GM19035 (cell line): Measurements from ENCODE around the gene BBS9.
"Not testable (repeated sequence)": the region's sequence is repeated elsewhere in the genome, so short reads cannot be mapped to it uniquely, and the experiment has no call there.

Experiments
- ATAC-seq: cut with Tn5 transposase; IDR thresholded peaks from one replicate; pipeline ENCODE4 v1.9.1; 2021; ENCODE audit not compliant: unreplicated experiment

The BBS9 gene

DNA sequence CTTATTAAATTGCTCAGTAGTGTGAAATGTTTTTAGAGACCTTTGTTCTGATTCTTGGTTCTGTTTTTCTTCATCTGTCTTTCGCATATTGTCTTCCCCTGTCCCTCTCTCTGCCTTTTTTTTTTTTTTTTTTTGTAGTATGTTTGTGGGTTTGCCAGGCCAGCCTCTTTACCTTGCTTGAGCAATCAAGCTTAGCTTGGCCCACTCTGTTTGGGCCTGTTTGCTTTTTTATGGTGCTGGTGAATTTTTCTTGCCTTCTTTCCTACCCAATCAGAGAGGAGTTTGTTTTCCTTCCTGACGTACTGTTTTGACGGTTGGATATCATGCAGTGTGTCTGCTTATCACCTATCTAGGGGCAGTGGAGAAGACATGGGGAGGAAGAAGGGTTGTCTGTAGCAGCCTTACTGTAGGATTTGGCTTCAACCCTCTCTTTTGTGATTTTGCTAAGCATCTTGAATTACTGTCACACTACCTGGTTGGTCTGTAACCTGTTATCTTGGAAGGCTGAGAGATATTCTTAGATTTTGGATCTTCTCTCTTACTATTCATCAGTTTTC, 64.0 kb downstream of the BBS9 start:
- ATAC-seq: no peak

DNA sequence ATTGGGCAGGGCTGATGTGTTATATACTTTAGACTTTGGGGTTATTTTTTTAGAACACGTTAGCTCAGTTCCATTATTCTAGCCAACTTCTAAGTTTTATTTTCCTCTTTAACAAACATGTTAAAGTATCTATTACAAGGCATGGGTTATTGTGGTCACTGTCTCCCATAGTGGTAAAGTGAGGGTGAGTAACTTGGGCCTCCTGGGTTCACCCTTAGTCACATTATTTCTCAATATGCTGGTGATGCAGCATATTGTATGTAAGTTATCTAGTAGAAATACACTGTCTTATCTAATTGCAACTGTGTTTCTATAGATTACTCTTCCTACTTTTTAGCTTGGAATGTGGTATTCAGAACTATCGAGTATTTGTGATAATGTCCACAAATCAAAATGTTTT, 65.9 kb downstream of the BBS9 start:
- ATAC-seq: no peak

DNA sequence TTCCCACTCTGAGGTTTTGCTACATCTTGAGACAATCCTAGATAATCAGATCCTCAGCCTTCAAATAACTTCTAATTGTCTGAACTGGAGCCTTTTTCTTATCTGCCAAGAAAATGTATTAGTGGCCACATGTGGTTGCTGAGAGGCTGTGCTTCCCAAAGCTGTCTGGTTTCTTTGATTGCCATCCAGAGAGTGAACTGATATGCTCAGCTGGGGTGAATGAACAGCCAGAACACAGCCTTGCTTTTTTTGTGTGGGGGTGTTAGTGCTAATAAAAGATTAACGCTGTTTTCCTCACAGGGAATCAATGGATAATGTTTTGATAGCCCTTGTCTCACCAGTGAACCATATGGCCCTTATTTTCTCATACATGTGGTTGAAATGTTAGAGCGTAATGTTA, 66.9 kb downstream of the BBS9 start:
- ATAC-seq: no peak

DNA sequence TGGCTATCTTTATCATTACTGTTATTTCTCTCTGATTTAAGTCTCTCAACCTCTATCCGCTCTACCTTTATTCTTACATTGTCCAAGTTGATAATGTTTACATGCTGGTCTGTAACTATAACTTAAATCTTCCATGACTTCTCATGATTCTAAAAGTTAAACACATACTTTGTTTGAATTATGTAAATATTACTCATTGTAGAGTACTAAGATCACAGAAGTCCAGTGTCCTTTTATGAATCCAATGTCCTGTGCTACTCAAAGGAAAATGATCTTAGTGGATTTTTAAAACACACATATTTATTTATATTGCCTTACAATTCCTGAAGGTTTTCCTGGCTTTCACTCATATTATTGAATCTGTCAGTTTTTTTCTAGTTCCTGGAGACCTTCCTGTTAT, 70.9 kb downstream of the BBS9 start:
- ATAC-seq: no peak

DNA sequence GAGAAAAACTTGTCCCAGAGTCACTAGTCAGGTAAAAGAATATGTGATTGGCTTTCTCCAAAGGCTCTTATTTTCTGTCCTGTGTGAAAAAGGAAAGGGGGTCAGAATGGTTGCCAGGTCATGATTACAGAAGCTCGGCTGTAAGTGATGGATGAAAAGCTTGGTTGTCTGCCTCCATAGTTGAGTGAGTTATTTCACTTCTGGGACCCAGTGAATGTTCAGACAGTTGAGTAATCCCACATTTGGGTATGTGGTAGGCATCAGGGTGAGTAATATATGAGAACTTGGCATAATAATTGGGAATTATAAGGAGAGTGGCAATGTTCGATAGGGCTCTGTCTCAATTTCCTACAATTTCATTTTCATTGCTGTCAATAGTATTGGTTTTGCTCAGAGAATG, 72.5 kb downstream of the BBS9 start:
- no peak for ATAC-seq

DNA sequence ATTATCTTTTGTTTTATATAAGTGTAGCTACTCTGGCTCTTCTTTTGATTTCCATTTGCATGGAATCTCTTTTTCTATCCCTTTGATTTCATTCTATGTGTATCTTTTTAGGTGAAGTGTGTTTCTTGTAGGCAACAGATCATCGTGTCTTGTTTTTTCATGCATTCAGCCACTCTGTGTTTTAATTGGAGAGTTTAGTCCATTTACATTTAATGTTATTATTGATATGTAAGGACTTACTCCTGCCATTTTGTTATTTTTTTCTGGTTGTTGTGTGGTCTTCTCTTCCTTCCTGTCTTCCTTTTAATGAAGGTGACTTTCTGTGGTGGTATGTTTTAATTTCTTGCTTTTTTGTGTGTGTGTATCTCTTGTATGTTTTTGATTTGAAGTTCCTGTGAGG, 81.6 kb downstream of the BBS9 start:
- no peak for ATAC-seq

DNA sequence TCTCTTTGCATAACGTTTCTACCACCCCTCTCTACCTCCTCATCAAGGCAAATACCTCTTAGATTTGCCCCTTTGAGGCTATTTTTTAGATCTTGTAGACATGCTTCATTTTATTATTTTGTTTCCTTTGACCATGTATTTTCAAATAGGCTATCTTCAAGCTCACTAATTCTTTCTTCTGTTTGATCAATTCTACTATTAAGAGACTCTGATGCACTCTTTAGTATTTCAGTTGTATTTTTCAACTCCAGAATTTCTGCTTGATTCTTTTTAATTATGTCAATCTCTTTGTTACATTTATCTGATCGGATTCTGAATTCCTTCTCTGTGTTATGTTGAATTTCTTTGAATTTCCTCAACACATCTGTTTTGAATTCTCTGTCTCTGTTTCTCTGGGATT, 82.8 kb downstream of the BBS9 start:
- no peak for ATAC-seq

DNA sequence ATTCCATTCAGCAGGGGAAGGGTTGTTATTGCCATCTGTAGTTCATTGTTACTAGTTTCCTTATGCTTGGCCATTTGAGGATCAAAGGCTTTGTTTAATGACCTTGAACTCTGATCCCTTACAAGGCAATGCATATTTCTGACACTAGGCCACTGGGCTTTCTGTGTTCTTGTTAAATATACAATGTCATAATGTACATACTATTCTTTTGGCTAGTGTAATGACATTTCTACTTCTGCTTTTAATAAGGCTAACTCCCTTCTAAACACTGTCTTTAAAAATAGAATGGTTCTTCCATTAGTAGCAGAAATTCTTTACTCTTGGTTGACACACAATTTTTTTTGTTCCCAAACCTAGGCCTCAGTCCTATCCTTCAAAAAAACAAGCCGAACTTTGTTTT, 86.6 kb downstream of the BBS9 start:
- ATAC-seq: no peak

DNA sequence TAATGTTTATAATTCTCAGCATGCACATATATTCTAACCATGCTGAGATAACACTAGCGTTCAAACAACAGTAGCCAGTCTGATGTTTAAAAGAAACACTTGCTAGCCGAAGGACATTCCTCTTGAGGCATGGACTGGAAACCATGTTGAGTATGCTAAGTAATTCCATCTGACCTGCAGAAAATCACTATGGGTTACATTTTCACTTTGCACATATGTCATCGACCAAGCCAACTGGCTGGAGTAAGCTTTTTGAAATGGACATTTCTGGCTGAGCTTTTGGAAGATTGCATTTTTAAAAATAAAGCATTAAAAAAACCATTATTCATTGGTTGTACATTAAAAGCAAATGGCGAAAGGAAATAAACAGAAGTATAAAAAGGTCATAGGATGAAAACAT, 88.2 kb downstream of the BBS9 start:
- ATAC-seq: no peak

DNA sequence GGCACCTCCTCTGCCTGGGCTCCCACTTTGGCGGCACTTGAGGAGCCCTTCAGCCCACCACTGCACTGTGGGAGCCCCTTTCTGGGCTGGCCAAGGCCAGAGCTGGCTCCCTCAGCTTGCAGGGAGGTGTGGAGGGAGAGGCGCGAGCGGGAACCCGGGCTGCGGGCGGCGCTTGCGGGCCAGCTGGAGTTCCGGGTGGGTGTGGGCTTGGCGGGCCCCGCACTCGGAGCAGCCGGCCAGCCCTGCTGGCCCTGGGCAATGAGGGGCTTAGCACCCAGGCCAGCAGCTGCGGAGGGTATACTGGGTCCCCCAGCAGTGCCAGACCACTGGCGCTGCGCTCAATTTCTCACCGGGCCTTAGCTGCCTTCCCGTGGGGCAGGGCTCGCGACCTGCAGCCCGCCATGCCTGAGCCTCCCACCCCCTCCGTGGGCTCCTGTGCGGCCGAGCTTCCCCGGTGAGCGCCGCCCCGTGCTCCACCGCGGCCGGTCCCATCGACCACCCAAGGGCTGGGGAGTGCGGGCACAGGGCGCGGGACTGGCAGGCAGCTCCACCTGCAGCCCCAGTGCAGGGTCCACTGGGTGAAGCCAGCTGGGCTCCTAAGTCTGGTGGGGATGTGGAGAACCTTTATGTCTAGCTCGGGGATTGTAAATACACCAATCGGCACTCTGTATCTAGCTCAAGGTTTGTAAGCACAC, 89.6 kb downstream of the BBS9 start:
- ATAC-seq: not testable (repeated sequence)

DNA sequence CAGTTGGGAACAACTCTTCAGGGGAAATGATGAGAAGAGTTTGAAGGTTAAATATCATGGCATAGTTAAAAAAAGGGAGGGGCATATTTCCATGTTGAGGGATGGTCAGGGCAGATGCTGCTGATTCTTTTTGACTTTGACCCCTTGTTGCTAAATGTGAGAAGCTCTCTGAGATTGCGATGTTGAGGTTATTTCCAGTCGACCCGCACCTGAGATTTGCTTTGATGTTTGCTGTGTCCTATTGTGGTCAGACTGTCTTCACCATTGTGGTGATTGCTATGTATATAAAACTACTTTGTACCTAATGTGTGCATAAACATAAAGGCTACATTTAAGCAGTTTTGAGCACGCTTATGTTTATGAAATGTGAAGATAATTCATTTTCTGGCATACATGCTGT, 90.9 kb downstream of the BBS9 start:
- ATAC-seq: no peak

DNA sequence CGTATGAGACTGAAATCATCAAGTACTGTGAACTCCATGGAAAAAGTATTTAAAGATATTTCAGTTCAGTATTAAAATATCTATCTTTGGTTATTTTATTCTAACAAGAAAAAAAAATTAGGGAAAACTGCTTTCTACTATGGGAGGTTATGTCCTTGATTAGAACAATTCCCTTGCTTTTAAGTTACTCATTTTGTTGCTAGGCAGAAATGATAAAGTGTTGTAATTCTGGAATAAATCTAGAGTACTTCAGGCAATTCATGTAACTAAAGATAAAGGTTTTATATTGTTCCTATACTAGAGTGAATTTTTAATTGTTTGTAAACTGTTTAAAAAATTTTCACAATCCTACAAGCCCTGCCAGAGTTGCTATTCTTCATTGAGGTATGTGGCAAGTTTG, 92.0 kb downstream of the BBS9 start:
- ATAC-seq: no peak

DNA sequence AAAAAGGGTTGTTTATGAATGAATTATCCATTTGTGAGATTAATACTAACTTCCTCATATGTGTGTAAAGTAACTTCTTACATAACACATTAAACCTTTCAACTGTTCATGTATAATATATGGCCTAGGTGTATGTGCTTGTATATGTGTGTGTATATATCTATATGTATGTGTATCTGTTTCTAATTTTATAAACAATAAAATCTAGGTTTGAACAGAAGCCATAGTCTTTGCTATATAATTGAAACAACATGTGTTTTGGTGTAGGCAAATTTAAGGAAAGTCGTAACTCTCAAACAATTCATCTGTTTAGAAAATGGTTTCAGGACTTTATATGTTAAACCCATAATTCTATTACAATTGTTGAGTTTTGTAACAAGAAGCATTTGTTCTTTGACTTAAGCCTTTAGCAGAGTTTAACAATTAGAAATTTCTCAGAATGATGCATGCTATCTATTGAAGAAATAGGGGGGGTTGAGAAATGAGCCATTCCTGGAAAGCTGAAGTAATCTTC, 103.3 kb downstream of the BBS9 start:
- ATAC-seq: no peak

DNA sequence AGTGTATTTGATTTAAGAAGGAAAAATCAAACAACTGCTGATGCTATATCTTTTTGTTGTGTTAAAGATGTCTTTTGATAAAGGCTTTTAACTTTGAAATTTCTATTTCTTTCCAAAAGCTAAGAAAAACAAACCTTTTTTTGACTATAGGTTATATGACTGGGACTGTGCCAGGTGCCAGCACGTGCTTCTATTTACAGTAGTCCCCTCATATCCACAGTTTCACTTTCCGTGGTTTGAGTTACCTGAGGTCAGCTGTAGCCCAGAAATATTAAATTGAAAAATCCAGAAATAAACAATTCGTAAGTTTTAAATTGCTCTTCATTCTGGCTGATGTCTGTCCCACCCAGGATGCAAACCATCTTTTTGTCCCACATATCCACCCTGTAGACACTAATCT, 104.3 kb downstream of the BBS9 start:
- ATAC-seq: no peak

DNA sequence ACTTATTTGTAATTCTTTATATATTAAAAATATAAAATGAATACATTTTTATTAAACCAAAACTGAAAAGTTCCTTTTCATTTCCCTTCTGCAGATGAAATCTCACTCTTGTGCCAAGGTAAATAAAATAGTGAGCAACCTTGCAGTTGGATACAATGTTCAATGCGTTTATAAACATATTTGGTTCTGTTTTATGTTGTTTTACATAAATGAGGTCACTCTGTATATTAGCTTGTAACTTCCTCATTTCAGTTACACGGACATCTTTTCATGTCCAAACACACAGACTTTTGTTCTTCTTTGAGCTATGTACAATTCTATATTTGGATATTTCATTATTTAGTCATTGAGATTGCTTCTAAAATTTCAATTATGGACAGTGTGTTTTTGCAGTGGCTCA, 107.7 kb downstream of the BBS9 start:
- ATAC-seq: no peak

DNA sequence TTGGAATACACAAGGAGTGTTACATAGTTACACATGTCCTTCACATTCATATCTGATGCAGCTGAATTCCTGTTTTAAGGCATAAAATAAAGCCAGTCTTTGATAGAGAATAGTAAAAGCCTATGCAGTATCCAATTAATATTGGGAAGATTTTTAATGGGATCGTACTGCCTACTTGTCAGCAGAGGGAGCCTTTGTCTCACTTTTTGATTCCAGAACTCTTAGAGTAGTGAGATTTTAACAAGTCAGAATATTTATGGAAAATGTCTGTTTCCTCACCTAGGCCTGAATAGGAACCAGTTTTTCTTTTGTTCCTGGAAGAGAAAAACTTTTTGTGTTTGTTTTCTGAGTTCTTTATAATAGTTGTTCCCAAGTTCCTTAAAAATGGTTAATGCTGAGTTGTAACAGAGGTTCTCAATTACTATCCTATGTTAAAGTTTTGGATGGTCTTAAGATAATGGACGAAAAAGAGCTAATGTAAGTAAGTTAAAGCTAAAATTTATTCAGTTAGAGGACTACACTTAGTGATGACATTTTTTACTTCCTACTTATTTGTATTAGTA, 114.0 kb downstream of the BBS9 start:
- ATAC-seq: no peak

DNA sequence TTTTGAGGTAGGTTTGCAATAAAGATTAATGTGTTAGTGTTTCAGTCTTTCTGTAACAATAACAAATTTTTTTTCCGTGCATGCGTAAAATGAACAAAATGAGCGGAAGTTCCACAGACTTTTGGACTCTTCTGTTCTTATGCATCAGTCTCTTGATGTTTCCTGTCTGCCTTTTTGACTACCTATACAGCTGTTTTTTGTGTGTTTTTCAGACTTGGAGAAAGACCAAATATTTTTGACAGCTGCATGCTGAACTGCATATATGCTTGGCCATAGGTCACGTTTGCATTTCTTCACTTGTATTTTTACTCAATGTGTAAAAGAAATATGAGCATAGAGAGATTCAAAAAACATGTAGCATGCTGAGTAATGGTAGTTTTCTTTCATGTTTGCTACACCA, 119.3 kb downstream of the BBS9 start:
- no peak for ATAC-seq

DNA sequence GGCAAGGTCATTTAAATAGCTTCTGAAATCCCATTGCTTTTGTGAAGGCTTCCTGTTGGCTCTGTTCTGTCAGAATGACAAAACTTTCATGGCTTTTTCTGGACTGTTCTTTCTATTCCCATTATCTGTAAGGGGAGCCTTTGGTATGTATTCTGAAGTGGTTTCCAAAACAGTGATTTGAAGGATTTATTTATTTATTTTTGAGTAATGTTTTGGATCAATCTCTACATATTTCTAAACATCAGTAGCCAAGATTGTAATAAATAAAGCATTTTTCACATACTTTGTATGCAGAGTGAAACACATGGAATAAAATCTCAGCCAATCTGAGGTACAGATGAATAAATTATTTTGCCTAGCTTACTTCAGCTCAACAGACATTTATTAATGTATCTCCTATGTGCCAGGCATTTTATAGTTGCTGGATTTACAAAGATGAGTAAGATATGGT, 121.1 kb downstream of the BBS9 start:
- ATAC-seq: no peak

DNA sequence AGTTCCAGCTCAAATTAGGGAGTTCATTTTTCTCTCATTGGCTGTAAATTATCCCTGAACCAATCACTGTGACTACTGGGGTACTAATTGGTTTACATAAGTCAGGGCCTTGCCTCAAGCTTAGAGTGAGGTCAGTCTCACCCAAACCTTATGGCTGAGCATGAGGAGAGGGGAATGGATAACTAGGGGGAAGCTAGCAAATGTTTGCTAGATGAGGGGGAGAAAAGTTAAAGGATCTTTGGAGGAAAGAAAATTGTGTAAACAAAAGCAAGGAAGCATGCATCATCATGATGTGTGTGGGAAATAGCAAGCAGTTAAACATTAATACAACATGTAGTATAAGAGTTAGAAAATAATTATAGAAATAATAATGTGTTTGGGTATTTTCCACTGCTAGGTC, 121.9 kb downstream of the BBS9 start:
- ATAC-seq: no peak

DNA sequence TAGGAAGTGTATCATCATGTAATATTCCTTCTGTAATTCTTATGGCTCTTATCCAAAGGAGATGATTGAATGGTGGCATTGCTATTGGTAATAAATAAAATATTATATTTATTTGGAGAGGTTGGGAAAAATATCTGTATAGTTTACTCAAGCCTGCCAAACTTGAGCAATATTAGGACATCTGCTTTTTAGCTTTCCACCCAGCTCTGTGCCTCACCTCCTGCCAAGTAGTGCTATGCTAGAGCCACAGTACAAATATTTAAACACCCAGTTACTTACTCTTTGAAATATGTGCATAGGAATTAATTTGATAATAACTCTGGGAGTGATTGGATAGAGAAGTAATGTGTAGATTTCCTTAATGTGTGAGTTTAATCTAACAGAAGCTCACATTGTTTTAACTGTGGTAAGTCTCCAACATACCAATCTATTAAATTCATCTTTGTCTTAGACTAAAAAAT, 129.2 kb downstream of the BBS9 start:
- ATAC-seq: no peak

DNA sequence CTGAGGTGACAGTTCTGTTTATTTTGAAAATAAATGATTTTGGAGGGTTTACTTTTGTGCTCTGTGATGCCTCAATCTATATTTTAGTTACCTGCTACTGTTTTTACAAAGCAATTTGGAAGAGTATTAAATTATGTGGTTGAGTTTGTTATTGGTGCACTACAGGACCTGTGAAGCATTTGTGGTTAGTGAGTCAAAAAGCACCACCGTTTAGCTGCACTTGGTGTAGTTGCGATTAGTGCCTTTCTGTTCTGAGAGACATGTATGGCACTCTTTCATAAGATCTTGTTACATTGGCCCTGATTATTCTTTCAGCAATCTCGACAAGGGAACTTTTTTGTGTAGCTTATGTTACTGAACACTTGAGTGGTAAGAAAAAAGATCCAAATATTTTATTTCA, 132.2 kb downstream of the BBS9 start:
- no peak for ATAC-seq

DNA sequence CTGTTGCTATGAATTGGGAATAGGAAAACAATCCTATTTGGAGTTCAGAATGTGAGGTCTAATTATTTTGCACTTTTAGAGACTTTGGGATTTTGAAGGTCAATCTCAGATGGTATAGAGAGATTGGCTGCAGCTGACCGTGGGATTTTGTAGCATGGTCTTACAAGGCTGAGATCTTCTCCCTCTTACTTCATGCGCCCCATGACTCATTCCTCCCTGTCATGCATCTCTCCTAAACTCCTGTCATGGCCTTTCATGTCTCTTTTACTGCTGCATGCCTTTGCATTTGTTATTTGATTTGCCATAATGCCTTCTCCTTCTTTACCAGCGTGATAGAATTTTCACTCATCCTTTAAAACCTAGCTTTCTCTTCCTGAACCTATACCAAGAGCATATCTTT, 133.1 kb downstream of the BBS9 start:
- no peak for ATAC-seq
